ENCODE results near the gene ODAD3. TPM values are rescaled to one million over a fixed set of nuclear protein-coding genes. Genes with fewer than 3 reads are reported as not detected.
"Not testable (repeated sequence)": the region's sequence is repeated elsewhere in the genome, so short reads cannot be mapped to it uniquely, and the experiment has no call there.

Gene ODAD3
- total RNA-seq, 1 donor from 2014 or later: not detected

DNA sequence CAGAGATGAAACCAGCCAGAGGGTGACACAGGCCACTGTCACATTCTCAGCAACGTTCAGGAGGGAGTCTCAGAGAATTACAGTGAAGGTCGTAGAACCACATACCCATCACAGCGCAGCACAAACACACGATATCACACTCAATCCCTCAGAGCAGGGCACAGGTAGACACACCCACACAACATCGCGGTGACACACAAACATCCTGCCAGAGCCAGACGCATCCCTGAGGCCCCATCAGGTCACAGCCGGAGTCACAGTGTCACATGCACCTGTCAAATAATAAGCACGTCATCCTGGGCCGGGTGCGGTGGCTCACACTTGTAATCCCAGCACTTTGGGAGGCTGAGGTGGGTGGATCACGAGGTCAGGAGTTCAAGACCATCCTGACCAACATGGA lies 28.5 kb upstream of the ODAD3 start:
- H3K27me3 ChIP-seq: no peaks in the 10 kb centered on the region
- H3K9me3 ChIP-seq: no peaks in the 10 kb centered on the region
- TF ChIP-seq, protein P1, sequence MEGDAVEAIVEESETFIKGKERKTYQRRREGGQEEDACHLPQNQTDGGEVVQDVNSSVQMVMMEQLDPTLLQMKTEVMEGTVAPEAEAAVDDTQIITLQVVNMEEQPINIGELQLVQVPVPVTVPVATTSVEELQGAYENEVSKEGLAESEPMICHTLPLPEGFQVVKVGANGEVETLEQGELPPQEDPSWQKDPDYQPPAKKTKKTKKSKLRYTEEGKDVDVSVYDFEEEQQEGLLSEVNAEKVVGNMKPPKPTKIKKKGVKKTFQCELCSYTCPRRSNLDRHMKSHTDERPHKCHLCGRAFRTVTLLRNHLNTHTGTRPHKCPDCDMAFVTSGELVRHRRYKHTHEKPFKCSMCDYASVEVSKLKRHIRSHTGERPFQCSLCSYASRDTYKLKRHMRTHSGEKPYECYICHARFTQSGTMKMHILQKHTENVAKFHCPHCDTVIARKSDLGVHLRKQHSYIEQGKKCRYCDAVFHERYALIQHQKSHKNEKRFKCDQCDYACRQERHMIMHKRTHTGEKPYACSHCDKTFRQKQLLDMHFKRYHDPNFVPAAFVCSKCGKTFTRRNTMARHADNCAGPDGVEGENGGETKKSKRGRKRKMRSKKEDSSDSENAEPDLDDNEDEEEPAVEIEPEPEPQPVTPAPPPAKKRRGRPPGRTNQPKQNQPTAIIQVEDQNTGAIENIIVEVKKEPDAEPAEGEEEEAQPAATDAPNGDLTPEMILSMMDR (IDR thresholded peaks at IDR 0.05): no peak
- H3K4me1 ChIP-seq: no peaks in the 10 kb centered on the region
- no peak for DNase-seq (ENCODE audit: low spot score in 2 of 2)
- intact Hi-C loops (cut with DNase I): no loop called here
- H3K4me3 ChIP-seq: no peak overlapping the region
- H3K36me3 ChIP-seq: no peaks in the 10 kb centered on the region
- H3K27ac ChIP-seq: no peak overlapping the region

DNA sequence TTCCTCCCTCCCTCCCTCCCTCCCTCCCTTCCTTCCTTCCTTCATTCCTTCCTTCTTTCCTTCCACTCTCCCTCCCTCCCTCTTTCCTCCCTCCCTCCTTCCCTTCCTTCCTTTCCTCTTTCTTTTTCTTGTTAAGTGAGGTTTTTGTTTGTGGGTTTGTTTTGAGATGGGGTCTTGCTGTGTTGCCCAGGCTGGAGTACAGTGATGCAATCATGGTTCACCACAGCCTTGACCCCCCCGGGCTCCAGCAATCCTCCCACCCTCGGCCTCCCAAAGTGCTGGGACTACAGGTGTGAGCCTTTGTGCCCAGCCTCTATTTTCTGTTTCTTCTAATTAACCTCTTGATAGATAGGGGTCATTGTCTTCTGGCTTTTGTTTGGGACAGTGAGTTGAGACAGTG lies 26.5 kb upstream of the ODAD3 start:
- intact Hi-C loops (cut with DNase I): no loop called here
- Histone ChIP-seq H3K27me3 (no peaks in the 10 kb centered on the region), H3K27ac (no peak overlapping the region), H3K36me3 (no peaks in the 10 kb centered on the region), H3K4me3 (no peak overlapping the region), H3K4me1 (no peaks in the 10 kb centered on the region), H3K9me3 (no peaks in the 10 kb centered on the region)
- DNase-seq (ENCODE audit: low spot score in 2 of 2): no peak
- TF ChIP-seq, protein P1 (IDR thresholded peaks at IDR 0.05): no peak

DNA sequence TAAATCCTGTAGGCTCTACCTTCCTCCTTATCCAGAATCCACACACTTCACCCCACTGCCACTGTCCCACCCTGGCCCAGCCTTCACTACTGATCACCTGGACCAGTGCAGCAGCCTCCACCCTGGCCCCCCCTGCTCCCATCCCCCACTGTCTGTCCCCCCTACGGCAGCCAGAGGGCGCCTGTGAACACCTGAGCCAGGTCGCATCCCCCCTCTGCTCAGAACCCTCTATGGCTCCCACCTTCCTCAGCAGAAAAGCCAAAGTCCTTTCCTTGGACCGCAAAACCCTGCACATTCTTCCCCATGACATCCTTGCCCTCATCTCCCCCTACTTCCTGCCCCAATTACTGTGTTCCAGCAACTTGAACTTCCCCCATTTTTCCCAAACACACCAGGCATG lies 25.3 kb upstream of the ODAD3 start:
- H3K4me1 ChIP-seq: no peaks in the 10 kb centered on the region
- H3K27me3 ChIP-seq: no peaks in the 10 kb centered on the region
- H3K27ac ChIP-seq: no peak overlapping the region
- H3K9me3 ChIP-seq: no peaks in the 10 kb centered on the region
- intact Hi-C loops (cut with DNase I): no loop called here
- H3K4me3 ChIP-seq: no peak overlapping the region
- no peak for DNase-seq (ENCODE audit: low spot score in 2 of 2)
- TF ChIP-seq, protein P1 (IDR thresholded peaks at IDR 0.05): peak in 1 of 3 experiments; percentile 8
- H3K36me3 ChIP-seq: no peaks in the 10 kb centered on the region

DNA sequence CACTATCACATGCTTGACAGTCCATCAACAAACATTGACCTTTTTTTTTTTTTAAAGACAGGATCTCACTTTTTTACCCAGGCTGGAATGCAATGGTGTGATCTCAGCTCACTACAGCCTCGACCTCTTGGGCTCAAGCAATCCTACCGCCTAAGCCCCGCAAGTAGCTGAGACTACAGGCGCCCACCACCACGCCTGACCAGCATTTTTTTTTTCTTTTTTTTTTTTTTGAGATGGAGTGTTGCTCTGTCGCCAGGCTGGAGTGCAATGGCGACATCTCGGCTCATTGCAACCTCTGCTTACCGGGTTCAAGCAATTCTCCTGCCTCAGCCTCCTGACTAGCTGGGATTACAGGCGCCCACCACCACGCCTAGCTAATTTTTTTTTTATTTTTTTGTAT lies 24.0 kb upstream of the ODAD3 start:
- H3K9me3 ChIP-seq; intact Hi-C loops (cut with DNase I); H3K4me3 ChIP-seq; H3K27me3 ChIP-seq; H3K36me3 ChIP-seq; DNase-seq (ENCODE audit: low spot score in 2 of 2); H3K4me1 ChIP-seq; H3K27ac ChIP-seq: not testable (repeated sequence)

DNA sequence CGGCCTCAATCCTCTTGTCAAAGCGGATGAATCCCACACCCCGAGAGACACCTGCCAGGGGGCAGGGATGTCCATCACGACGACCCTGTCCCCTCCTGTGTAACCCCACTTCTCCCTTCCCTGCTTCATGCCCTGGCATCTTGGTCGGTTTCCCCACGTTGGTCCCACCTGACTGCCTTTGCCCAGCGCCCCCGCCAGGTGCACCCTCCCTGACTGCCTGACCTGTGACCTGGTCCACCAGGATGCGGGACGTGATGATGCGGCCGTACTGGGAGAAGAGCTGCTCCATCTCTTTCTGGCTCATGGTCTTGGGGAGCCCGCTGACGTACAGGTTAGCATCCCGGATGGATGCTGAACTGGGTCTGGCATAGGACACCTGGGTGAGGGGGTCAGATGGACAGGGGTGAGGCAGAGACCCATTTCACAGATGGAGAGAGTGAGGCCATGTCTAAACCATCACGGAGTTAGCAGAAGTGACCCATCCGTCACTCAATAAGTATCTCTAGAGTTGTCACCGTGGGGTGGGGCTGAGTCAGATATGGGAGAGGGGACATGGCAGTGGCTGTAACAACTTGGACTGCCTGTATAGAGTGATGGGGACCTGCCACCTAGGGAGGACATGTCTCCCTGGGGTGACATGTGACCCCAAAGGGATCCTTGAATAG lies 23.4 kb upstream of the ODAD3 start:
- intact Hi-C loops (cut with DNase I): no loop called here
- no peaks in the 10 kb centered on the region for H3K9me3 ChIP-seq

DNA sequence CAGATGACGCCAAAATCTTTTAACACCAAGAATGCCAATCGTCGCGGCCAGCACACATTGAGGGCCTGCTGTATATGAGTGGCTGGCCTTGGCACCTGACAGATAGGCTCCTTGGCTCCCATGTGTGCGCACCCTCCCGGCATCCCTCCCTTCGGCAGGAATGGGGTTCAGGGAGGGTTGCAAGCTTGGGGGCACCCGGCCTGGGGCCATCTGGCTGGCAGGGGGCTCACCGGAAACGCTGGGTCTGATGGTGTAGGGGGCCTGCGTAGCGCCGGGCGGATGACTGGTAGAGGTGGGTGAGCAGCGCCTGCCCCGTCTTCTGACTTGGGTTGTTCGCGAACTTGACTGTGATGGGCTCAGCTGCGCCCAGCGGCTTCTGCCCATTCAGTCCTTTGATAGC lies 22.9 kb upstream of the ODAD3 start:
- Histone ChIP-seq H3K9me3 (no peaks in the 10 kb centered on the region), H3K27ac (no peak overlapping the region), H3K4me1 (no peaks in the 10 kb centered on the region), H3K36me3 (no peaks in the 10 kb centered on the region), H3K4me3 (no peak overlapping the region), H3K27me3 (no peaks in the 10 kb centered on the region)
- intact Hi-C loops (cut with DNase I): no loop called here
- DNase-seq (ENCODE audit: low spot score in 2 of 2): no peak
- TF ChIP-seq, protein P1 (IDR thresholded peaks at IDR 0.05): no peak

More for the DNA sequence above, 23.4 kb upstream of the ODAD3 start:
- no peak for DNase-seq (ENCODE audit: low spot score in 2 of 2)
- no peaks in the 10 kb centered on the region for H3K27me3 ChIP-seq
- no peak overlapping the region for H3K27ac ChIP-seq
- no peaks in the 10 kb centered on the region for H3K36me3 ChIP-seq
- no peak overlapping the region for H3K4me3 ChIP-seq
- TF ChIP-seq, protein P1 (IDR thresholded peaks at IDR 0.05): no peak
- no peaks in the 10 kb centered on the region for H3K4me1 ChIP-seq

Data from ascending aorta (tissue), 2 donors.